Esophagus (tissue), 2 donors: ENCODE data around the gene PAXX. TPM values are rescaled to one million over a fixed set of nuclear protein-coding genes. Genes with fewer than 3 reads are reported as not detected.

Experiments
- H3K27ac ChIP-seq, 2 donors: one replicate each; pipeline ENCODE4 v1.5.1; 2013; ENCODE audit warnings: low read depth in 2 of 2, mild to moderate bottlenecking in 2 of 2, inconsistent platforms in 1 of 2, low read length in 1 of 2, moderate library complexity in 1 of 2
- H3K27me3 ChIP-seq, 2 donors: one replicate each; pipeline ENCODE4 v1.6.1; 2013; ENCODE audit warnings: low read length in 2 of 2, control low read depth in 1 of 2, mild to moderate bottlenecking in 1 of 2; ENCODE audit not compliant: insufficient read depth in 2 of 2, control insufficient read depth in 1 of 2
- H3K36me3 ChIP-seq, 2 donors: one replicate each; pipeline ENCODE4 v1.6.1; 2013; ENCODE audit warnings: low read length in 1 of 2; ENCODE audit not compliant: control insufficient read depth in 2 of 2, insufficient read depth in 2 of 2
- H3K4me1 ChIP-seq, 2 donors: one replicate each; pipeline ENCODE4 v1.6.1; 2013; ENCODE audit warnings: low read length in 1 of 2; ENCODE audit not compliant: control insufficient read depth in 2 of 2, insufficient read depth in 2 of 2
- H3K4me3 ChIP-seq, 2 donors: one replicate each; pipeline ENCODE4 v1.5.1; 2013; ENCODE audit warnings: low read length in 2 of 2, mild to moderate bottlenecking in 2 of 2, low read depth in 1 of 2, moderate library complexity in 1 of 2
- H3K9me3 ChIP-seq, 2 donors: one replicate each; pipeline ENCODE4 v1.6.1; 2013; ENCODE audit warnings: mild to moderate bottlenecking in 2 of 2, low read depth in 1 of 2, low read length in 1 of 2, moderate library complexity in 1 of 2; ENCODE audit not compliant: control insufficient read depth in 2 of 2, insufficient read depth in 1 of 2
- WGBS, 2 donors: extraction: QIAGEN DNeasy Blood & Tissue Kit; methylation state at CpG; one replicate each; pipeline ENCODE4 v1.1.7; 2013; 5-methylcytosine and 5-hydroxymethylcytosine counted together
- polyA plus RNA-seq, 2 donors: library from polyadenylated mRNA; stranded (reverse); fragments of 200-250 nt; gene quantifications; one replicate each; pipeline ENCODE4 v1.2.3, GENCODE V29; 2013
- donor health status: healthy with polysubstance abuse.
- donor health status: Bipolar disorder and iron deficiency.

Gene PAXX
- polyA plus RNA-seq, 2 donors, result 49.7 to 119 TPM

- no peak overlapping the region for H3K27ac ChIP-seq
- WGBS, 2 donors, result 81 to 86% methylated on average over 22 of the region's 22 CpGs
- no peaks in the 10 kb centered on the region for H3K27me3 ChIP-seq
- H3K4me3 ChIP-seq, result no peak overlapping the region
- no peaks in the 10 kb centered on the region for H3K9me3 ChIP-seq
- no peaks in the 10 kb centered on the region for H3K4me1 ChIP-seq
- H3K36me3 ChIP-seq, result peaks cover 0 to 15% of the 10 kb centered on the region in 2 donors
These were observed 16.1 kb downstream of the PAXX start for GRCh38 chr9:137008312-137008711.

- no peaks in the 10 kb centered on the region for H3K27me3 ChIP-seq
- H3K36me3 ChIP-seq, result peaks cover 0 to 15% of the 10 kb centered on the region in 2 donors
- H3K9me3 ChIP-seq, result no peaks in the 10 kb centered on the region
- WGBS, 2 donors, result 88 to 89% methylated on average over 17 to 18 of the region's 18 CpGs
- no peak overlapping the region for H3K27ac ChIP-seq
- H3K4me1 ChIP-seq, result no peaks in the 10 kb centered on the region
- no peak overlapping the region for H3K4me3 ChIP-seq
These were observed 17.0 kb downstream of the PAXX start for GRCh38 chr9:137009217-137009616.

DNA sequence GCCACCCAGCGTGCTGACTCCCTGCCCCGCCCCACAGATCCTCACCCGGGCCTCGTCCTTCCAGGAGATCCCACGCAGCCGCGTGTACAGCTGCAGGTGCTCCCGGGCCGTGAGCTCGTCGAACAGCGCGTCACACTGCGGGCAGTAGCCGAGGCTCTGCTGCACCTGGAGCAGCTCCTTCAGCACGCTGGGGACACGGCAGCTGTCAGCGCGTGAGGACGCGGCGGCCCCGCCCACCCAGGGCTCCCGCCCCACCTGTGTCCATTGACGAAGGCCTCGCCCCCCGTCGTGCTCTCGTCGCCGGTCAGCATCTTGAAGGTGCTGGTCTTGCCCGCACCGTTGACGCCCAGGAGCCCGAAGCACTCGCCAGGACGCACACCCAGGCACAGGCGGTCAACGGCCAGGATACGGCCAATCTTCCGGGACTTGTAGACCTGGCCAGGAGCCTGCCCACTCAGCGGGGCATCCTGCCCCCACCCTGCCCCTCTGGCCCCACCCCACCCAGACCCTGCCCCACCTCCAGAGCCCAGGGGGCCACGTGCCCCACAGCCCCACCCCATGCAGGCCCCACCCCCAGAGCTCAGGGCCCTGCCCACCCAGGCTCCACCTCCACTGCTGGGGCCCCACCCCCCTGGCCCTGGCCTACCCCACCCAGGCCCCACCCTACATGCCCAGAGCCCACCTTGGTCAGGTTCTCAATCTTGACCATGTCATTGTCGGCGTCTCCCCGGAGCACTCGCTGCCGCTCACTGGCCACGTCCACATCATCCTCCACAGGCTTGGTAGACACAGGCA is 17.9 kb downstream of the PAXX start:
- H3K36me3 ChIP-seq, result peaks cover 0 to 15% of the 10 kb centered on the region in 2 donors
- no peak overlapping the region for H3K4me3 ChIP-seq
- no peaks in the 10 kb centered on the region for H3K27me3 ChIP-seq
- no peak overlapping the region for H3K27ac ChIP-seq
- WGBS, 2 donors, result 93 to 95% methylated on average over 47 to 49 of the region's 49 CpGs
- no peaks in the 10 kb centered on the region for H3K9me3 ChIP-seq
- no peaks in the 10 kb centered on the region for H3K4me1 ChIP-seq

DNA sequence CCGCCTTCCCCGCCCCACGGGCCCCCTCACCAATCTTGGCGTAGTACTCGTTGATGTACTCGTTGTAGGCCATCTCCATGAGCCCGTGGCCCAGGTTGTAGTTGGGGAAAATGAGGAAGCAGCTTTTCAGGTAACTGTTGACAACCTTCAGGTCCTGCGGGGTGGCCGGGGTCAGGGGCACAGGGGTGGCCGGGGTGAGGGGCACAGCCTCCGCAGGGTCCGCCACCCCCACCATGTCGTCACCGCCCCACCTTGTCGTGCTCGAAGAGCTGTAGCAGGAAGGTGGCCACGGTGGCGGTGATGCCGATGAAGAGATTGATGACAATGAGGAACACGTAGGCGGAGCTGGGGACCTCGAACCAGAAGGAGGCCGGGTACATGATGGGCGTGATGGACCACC is 18.9 kb downstream of the PAXX start:
- Histone ChIP-seq H3K27me3 (no peaks in the 10 kb centered on the region), H3K36me3 (peaks cover 0 to 20% of the 10 kb centered on the region in 2 donors), H3K9me3 (no peaks in the 10 kb centered on the region), H3K27ac (no peak overlapping the region), H3K4me3 (no peak overlapping the region), H3K4me1 (no peaks in the 10 kb centered on the region)
- WGBS, 2 donors, result 93 to 95% methylated on average over 24 of the region's 24 CpGs

GRCh38 chr9:137011907-137012675 is 19.9 kb downstream of the PAXX start:
- Histone ChIP-seq H3K27me3 (no peaks in the 10 kb centered on the region), H3K4me1 (no peaks in the 10 kb centered on the region), H3K4me3 (no peak overlapping the region), H3K9me3 (no peaks in the 10 kb centered on the region), H3K36me3 (peaks cover 0 to 26% of the 10 kb centered on the region in 2 donors), H3K27ac (no peak overlapping the region)
- WGBS, 2 donors, result 90% methylated on average over 39 of the region's 39 CpGs

GRCh38 chr9:137012694-137013570 is 20.7 kb downstream of the PAXX start:
- H3K9me3 ChIP-seq, result no peaks in the 10 kb centered on the region
- H3K27me3 ChIP-seq, result no peaks in the 10 kb centered on the region
- H3K36me3 ChIP-seq, result peaks cover 0 to 33% of the 10 kb centered on the region in 2 donors

DNA sequence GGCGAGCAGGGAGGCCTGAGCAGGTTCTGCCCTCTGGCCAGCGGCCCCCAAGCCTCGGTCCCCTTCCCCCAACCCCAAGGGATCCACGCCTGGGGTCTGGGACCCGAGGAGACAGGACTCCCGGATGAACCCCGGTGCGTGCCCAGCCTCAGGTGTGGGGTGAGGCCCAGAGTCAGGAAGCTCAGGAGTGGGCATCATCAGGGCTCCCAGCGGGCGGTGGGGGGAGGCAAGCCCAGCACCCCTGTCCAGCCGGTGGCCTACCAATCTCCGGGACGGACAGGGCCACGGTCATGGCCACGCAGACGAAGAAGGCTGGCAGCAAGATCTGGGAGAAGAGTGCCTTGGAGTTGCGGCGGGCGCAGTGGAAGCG is 21.3 kb downstream of the PAXX start:
- Histone ChIP-seq H3K4me1 (no peaks in the 10 kb centered on the region), H3K36me3 (peaks cover 0 to 34% of the 10 kb centered on the region in 2 donors), H3K27ac (no peak overlapping the region), H3K4me3 (no peak overlapping the region), H3K9me3 (no peaks in the 10 kb centered on the region), H3K27me3 (no peaks in the 10 kb centered on the region)
- 91 to 95% methylated on average over 16 to 20 of the region's 20 CpGs for WGBS, 2 donors

More at GRCh38 chr9:137012694-137013570, 20.7 kb downstream of the PAXX start:
- WGBS, 2 donors, result 85% methylated on average over 60 to 67 of the region's 67 CpGs
- Histone ChIP-seq H3K27ac (no peak overlapping the region), H3K4me1 (no peaks in the 10 kb centered on the region), H3K4me3 (no peak overlapping the region)

DNA sequence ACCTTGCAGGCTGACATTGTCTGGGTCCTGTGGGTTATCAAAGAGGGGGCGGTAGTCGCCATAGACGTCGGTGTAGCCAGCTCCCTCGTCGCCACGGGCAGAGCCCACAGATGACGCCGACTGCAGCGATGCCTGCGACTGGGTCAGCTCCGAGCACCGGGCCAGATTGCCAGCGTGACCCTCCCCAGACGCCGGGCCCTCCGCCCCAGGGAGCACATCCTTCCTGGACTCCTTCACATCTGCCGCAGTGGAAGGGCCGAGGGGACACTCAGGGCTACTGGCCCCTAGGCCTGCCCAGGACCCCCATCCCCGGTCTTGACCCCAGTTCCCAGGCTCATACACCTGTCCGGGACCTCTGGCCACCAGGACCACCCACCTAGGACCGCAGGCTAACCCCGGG is 21.9 kb downstream of the PAXX start:
- peaks cover 0 to 38% of the 10 kb centered on the region in 2 donors for H3K36me3 ChIP-seq
- 89 to 94% methylated on average over 21 to 23 of the region's 23 CpGs for WGBS, 2 donors
- no peaks in the 10 kb centered on the region for H3K27me3 ChIP-seq
- no peaks in the 10 kb centered on the region for H3K4me1 ChIP-seq
- no peaks in the 10 kb centered on the region for H3K9me3 ChIP-seq
- H3K4me3 ChIP-seq, result no peak overlapping the region
- H3K27ac ChIP-seq, result no peak overlapping the region

- no peaks in the 10 kb centered on the region for H3K4me1 ChIP-seq
- no peak overlapping the region for H3K27ac ChIP-seq
- H3K36me3 ChIP-seq, result peaks cover 0 to 35% of the 10 kb centered on the region in 2 donors
- H3K27me3 ChIP-seq, result no peaks in the 10 kb centered on the region
- no peaks in the 10 kb centered on the region for H3K9me3 ChIP-seq
- H3K4me3 ChIP-seq, result no peak overlapping the region
- 95 to 97% methylated on average over 36 of the region's 36 CpGs for WGBS, 2 donors
These were observed 22.7 kb downstream of the PAXX start for GRCh38 chr9:137014776-137015539.
